Spleen (tissue), 11 donors: ENCODE measurements around the gene FRMPD2. TPM values are rescaled to one million over a fixed set of nuclear protein-coding genes. Genes with fewer than 3 reads are reported as not detected.

Source experiments
- DNase-seq: peaks from one replicate; pipeline ENCODE4 v3.0.0-alpha.2; 2020
- H3K27ac ChIP-seq, 8 donors: fragments of 200-600 bp; sonication (generic) in 7 of 8; 1 replicate in 4 of 8; 2 replicates in 4 of 8; pipeline versions ENCODE4 v1.5.0 to v1.8.0; 2016 to 2021; ENCODE audit warnings: inconsistent platforms in 4 of 8, mild to moderate bottlenecking in 4 of 8, moderate library complexity in 1 of 8
- H3K27me3 ChIP-seq, 7 donors: fragments of 200-600 bp; sonication (generic) in 6 of 7; replicated peaks in 1 of 7; 1 replicate in 4 of 7; 2 replicates in 3 of 7; pipeline versions ENCODE4 v1.5.0 to v1.8.0; 2016 to 2021; ENCODE audit warnings: inconsistent platforms in 3 of 7, mild to moderate bottlenecking in 1 of 7
- H3K36me3 ChIP-seq, 6 donors: fragments of 200-600 bp; sonication (generic) in 5 of 6; 1 replicate in 4 of 6; 2 replicates in 2 of 6; pipeline versions ENCODE4 v1.5.0 to v1.8.0; 2016 to 2021; ENCODE audit warnings: inconsistent platforms in 2 of 6
- H3K4me1 ChIP-seq, 6 donors: fragments of 200-600 bp; sonication (generic) in 5 of 6; 1 replicate in 3 of 6; 2 replicates in 3 of 6; pipeline versions ENCODE4 v1.5.0 to v1.8.0; 2016 to 2021; ENCODE audit warnings: inconsistent platforms in 3 of 6
- H3K4me3 ChIP-seq, 8 donors: fragments of 200-600 bp; sonication (generic) in 7 of 8; 1 replicate in 4 of 8; 2 replicates in 4 of 8; pipeline versions ENCODE4 v1.5.0 to v1.8.0; 2016 to 2021; ENCODE audit warnings: inconsistent platforms in 4 of 8, mild to moderate bottlenecking in 4 of 8, moderate library complexity in 2 of 8
- H3K9me3 ChIP-seq, 8 donors: fragments of 200-600 bp; sonication (generic) in 7 of 8; 1 replicate in 4 of 8; 2 replicates in 4 of 8; pipeline versions ENCODE4 v1.5.0 to v1.8.0; 2016 to 2021; ENCODE audit warnings: inconsistent platforms in 4 of 8
- POLR2A ChIP-seq, 3 donors: fragments of 450-650 bp; IDR thresholded peaks; one replicate each; pipeline ENCODE4 v1.5.1; 2017; ENCODE audit warnings: antibody characterized with exemption in 3 of 3, mild to moderate bottlenecking in 1 of 3
- POLR2AphosphoS5 ChIP-seq, 3 donors: sonication (generic); formaldehyde crosslinking; IDR thresholded peaks; one replicate each; pipeline ENCODE4 v1.5.1; 2017; ENCODE audit warnings: antibody characterized with exemption in 3 of 3
- WGBS, 5 donors: extraction: QIAGEN DNeasy Blood & Tissue Kit in 3 of 5; methylation state at CpG; one replicate each; pipeline versions ENCODE4 v1.1.5 to v1.1.7; 2013 to 2018; 5-methylcytosine and 5-hydroxymethylcytosine counted together
- intact Hi-C: fragments of 100-400 bp; cut with DNase I; formaldehyde crosslinking; loops from one replicate; pipeline ENCODE4 v1.15.0; 2023; ENCODE audit warnings: low total_unique reads
- polyA plus RNA-seq, 3 donors: library from polyadenylated mRNA; stranded (reverse); fragments of 200-250 nt; gene quantifications; one replicate each; pipeline ENCODE4 v1.2.1, GENCODE V29; 2013
- total RNA-seq, 7 donors: library from RNA; depleted of rRNA in 3 of 7; stranded (reverse); fragments of >200 nt in 3 of 7; fragmentation: NEBNext Ultra II Directional in 4 of 7; extraction: Animal tissue kit (Norgen Biotek cat#: 25700) in 4 of 7; gene quantifications; one replicate each; pipeline versions ENCODE4 v1.1.0 to v1.2.1, GENCODE V29; 2016 to 2021
- TF ChIP-seq, protein P1 (sequence below), 11 experiments: fragments of 200-600 bp in 7 of 11; fragments of 450-650 bp in 4 of 11; sonication (generic) in 4 of 11; IDR thresholded peaks in 8 of 11; conservative IDR thresholded peaks in 3 of 11; 1 replicate in 7 of 11; 2 replicates in 4 of 11; pipeline versions ENCODE4 v1.4.0 to v1.8.0; 2016 to 2021; ENCODE audit warnings: antibody characterized with exemption in 11 of 11, inconsistent platforms in 4 of 11, mild to moderate bottlenecking in 1 of 11
- donor health status: healthy with polysubstance abuse.
- donor health status: DM: no; HTN: no; CAD: no; lungs with moderate emphysema.
- donor health status: DM: no; HTN: no; CAD: no.
- donor health status: Bipolar disorder and iron deficiency.
- donor health status: healthy.
- donor health status: DM: no; HTN: no; CAD: no.
- donor health status: DM: yes; HTN: yes; CAD: no.

FRMPD2 gene
- total and polyA plus RNA-seq, 10 donors, result 0.33 TPM; not detected in 9

GRCh38 chr10:48206482-48207250, 67.8 kb downstream of the FRMPD2 start:
- Histone ChIP-seq H3K36me3 (no peaks in the 10 kb centered on the region), H3K4me3 (no peak overlapping the region), H3K4me1 (no peaks in the 10 kb centered on the region), H3K27ac (no peak overlapping the region), H3K9me3 (no peaks in the 10 kb centered on the region), H3K27me3 (peaks cover 0 to 12% (median 0%) of the 10 kb centered on the region in 7 donors)
- intact Hi-C loops, result no loop called here
- 72 to 83% (median 81%) methylated on average over 6 of the region's 6 CpGs for WGBS, 5 donors
- DNase-seq, result no peak
- TF ChIP-seq POLR2A (IDR thresholded peaks at IDR 0.05), result no peak
- TF ChIP-seq, protein P1, sequence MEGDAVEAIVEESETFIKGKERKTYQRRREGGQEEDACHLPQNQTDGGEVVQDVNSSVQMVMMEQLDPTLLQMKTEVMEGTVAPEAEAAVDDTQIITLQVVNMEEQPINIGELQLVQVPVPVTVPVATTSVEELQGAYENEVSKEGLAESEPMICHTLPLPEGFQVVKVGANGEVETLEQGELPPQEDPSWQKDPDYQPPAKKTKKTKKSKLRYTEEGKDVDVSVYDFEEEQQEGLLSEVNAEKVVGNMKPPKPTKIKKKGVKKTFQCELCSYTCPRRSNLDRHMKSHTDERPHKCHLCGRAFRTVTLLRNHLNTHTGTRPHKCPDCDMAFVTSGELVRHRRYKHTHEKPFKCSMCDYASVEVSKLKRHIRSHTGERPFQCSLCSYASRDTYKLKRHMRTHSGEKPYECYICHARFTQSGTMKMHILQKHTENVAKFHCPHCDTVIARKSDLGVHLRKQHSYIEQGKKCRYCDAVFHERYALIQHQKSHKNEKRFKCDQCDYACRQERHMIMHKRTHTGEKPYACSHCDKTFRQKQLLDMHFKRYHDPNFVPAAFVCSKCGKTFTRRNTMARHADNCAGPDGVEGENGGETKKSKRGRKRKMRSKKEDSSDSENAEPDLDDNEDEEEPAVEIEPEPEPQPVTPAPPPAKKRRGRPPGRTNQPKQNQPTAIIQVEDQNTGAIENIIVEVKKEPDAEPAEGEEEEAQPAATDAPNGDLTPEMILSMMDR (IDR thresholded peaks at IDR 0.05 in 8 of 11, conservative IDR thresholded peaks at IDR 0.05 in 3 of 11), result no peak
- TF ChIP-seq POLR2AphosphoS5 (IDR thresholded peaks at IDR 0.05), result no peak

GRCh38 chr10:48205918-48206317, 68.6 kb downstream of the FRMPD2 start:
- no peaks in the 10 kb centered on the region for H3K9me3 ChIP-seq
- no peaks in the 10 kb centered on the region for H3K4me1 ChIP-seq
- no peak overlapping the region for H3K27ac ChIP-seq
- H3K4me3 ChIP-seq, result no peak overlapping the region
- no peak for DNase-seq
- intact Hi-C loops, result no loop called here
- TF ChIP-seq POLR2AphosphoS5 (IDR thresholded peaks at IDR 0.05) (no peak), POLR2A (IDR thresholded peaks at IDR 0.05) (no peak)
- TF ChIP-seq, protein P1 (IDR thresholded peaks at IDR 0.05 in 8 of 11, conservative IDR thresholded peaks at IDR 0.05 in 3 of 11), result no peak
- H3K36me3 ChIP-seq, result no peaks in the 10 kb centered on the region
- 85 to 93% (median 91%) methylated on average over 4 of the region's 4 CpGs for WGBS, 5 donors
- peaks cover 0 to 4% (median 0%) of the 10 kb centered on the region in 7 donors for H3K27me3 ChIP-seq

DNA sequence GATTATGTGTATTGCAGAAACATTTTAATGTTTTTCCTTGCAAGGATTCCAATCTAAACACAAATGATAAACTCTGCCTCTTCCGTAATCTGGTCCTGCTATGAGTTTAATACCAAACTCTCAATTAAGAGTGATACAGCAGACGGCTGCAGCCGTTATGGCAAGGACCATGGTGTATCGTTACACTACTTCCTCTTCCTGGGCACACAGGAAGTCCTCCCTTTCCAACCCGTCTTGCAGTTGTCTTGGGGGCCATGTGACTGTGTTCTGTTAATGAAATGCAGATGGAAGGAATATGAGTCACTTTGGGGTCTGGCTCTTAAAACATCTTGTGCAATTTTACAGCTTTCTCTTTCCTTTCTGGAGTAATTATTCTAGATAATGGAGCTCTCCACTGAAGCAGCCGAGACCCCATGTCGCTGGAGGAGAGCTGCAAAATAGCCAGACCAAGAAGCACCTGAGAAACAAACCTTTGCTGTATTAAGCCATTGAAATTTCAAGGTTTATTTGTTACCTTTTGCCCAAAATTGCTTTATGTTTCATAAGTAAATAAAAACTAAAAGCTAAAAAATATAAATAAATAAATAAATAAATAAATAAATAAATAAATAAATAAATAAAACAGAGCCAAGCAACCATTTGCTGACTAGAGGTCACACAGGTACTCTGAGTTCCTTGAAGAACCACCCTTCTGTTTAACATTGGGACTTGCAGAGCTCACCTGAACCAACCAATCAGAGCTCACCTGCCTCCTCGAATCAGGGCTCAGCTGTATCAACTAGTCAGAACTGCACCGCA, 74.7 kb downstream of the FRMPD2 start:
- intact Hi-C loops, result no loop called here
- DNase-seq, result no peak
- TF ChIP-seq, protein P1 (IDR thresholded peaks at IDR 0.05 in 8 of 11, conservative IDR thresholded peaks at IDR 0.05 in 3 of 11), result no peak
- TF ChIP-seq POLR2A (IDR thresholded peaks at IDR 0.05) (no peak), POLR2AphosphoS5 (IDR thresholded peaks at IDR 0.05) (no peak)

More for the DNA sequence above, 74.7 kb downstream of the FRMPD2 start:
- no peak overlapping the region for H3K4me3 ChIP-seq
- no peaks in the 10 kb centered on the region for H3K27me3 ChIP-seq
- H3K36me3 ChIP-seq, result no peaks in the 10 kb centered on the region
- H3K9me3 ChIP-seq, result no peaks in the 10 kb centered on the region
- 55 to 72% (median 63%) methylated on average over 9 of the region's 9 CpGs for WGBS, 5 donors
- H3K4me1 ChIP-seq, result peaks cover 0 to 3% (median 0%) of the 10 kb centered on the region in 6 donors
- H3K27ac ChIP-seq, result no peak overlapping the region
